PC-3 (cell line): Measurements from ENCODE around the gene PTH1R.

Experiments
- EZH2 ChIP-seq: fragments of 300-600 bp; sonication (generic); IDR thresholded peaks from one replicate; pipeline ENCODE4 v1.6.1; 2017; ENCODE audit warnings: antibody characterized with exemption, mild to moderate bottlenecking, low read length; ENCODE audit not compliant: unreplicated experiment
- TF ChIP-seq, protein P1 (sequence below): fragments of 300-600 bp; sonication (generic); conservative IDR thresholded peaks from 2 replicates; pipeline ENCODE4 v1.5.1; 2017; ENCODE audit warnings: antibody characterized with exemption, low read depth, mild to moderate bottlenecking, low read length

GRCh38 chr3:46877406-46878125 lies at the start of gene PTH1R:
- TF ChIP-seq, protein P1, sequence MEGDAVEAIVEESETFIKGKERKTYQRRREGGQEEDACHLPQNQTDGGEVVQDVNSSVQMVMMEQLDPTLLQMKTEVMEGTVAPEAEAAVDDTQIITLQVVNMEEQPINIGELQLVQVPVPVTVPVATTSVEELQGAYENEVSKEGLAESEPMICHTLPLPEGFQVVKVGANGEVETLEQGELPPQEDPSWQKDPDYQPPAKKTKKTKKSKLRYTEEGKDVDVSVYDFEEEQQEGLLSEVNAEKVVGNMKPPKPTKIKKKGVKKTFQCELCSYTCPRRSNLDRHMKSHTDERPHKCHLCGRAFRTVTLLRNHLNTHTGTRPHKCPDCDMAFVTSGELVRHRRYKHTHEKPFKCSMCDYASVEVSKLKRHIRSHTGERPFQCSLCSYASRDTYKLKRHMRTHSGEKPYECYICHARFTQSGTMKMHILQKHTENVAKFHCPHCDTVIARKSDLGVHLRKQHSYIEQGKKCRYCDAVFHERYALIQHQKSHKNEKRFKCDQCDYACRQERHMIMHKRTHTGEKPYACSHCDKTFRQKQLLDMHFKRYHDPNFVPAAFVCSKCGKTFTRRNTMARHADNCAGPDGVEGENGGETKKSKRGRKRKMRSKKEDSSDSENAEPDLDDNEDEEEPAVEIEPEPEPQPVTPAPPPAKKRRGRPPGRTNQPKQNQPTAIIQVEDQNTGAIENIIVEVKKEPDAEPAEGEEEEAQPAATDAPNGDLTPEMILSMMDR: no peak
- no peak for TF ChIP-seq EZH2
